ENCODE results near the gene SLC6A3.

The SLC6A3 gene

GRCh38 chr5:1394881-1395860 is 50.1 kb downstream of the SLC6A3 start:
- H3K4me3 ChIP-seq (replicated peaks; ENCODE audit: low read depth, low read length) = no peak overlapping the region
- TF ChIP-seq CTCF (IDR thresholded peaks at IDR 0.05; ENCODE audit: low read depth, low read length, missing control alignments) = no peak
- DNase-seq (ENCODE audit: extremely low read depth, low read depth) = no peak

GRCh38 chr5:1393571-1394501 is 51.4 kb downstream of the SLC6A3 start:
- TF ChIP-seq CTCF (IDR thresholded peaks at IDR 0.05; ENCODE audit: low read depth, low read length, missing control alignments) = no peak
- H3K4me3 ChIP-seq (replicated peaks; ENCODE audit: low read depth, low read length) = no peak overlapping the region
- DNase-seq (ENCODE audit: extremely low read depth, low read depth) = no peak

- TF ChIP-seq CTCF (IDR thresholded peaks at IDR 0.05; ENCODE audit: low read depth, low read length, missing control alignments) = no peak
- no peak for DNase-seq (ENCODE audit: extremely low read depth, low read depth)
- no peak overlapping the region for H3K4me3 ChIP-seq (replicated peaks; ENCODE audit: low read depth, low read length)
These were observed 52.3 kb downstream of the SLC6A3 start for GRCh38 chr5:1392801-1393565.

GRCh38 chr5:1392261-1392660 is 53.0 kb downstream of the SLC6A3 start:
- no peak for TF ChIP-seq CTCF (IDR thresholded peaks at IDR 0.05; ENCODE audit: low read depth, low read length, missing control alignments)
- DNase-seq (ENCODE audit: extremely low read depth, low read depth) = no peak
- H3K4me3 ChIP-seq (replicated peaks; ENCODE audit: low read depth, low read length) = no peak overlapping the region

- TF ChIP-seq CTCF (IDR thresholded peaks at IDR 0.05; ENCODE audit: low read depth, low read length, missing control alignments) = no peak
- no peak overlapping the region for H3K4me3 ChIP-seq (replicated peaks; ENCODE audit: low read depth, low read length)
- DNase-seq (ENCODE audit: extremely low read depth, low read depth) = no peak
These were observed 53.5 kb downstream of the SLC6A3 start for GRCh38 chr5:1391691-1392090.
